HFF-Myc (cell line): Measurements from ENCODE around the gene ANK3.

Source experiments
- DNase-seq: peaks from one replicate; pipeline ENCODE4 v3.0.0-alpha.2; 2011; ENCODE audit warnings: low read depth; ENCODE audit errors: extremely low read depth
- H3K4me3 ChIP-seq: replicated peaks from 2 replicates; pipeline ENCODE4 v1.5.1; 2011; ENCODE audit warnings: low read depth, mild to moderate bottlenecking, control low read depth, low read length
- TF ChIP-seq, protein P1 (sequence below): IDR thresholded peaks from 2 replicates; pipeline ENCODE4 v1.5.1; 2012; ENCODE audit warnings: mild to moderate bottlenecking, low read depth, low read length, control low read depth; ENCODE audit errors: missing control alignments

The ANK3 gene

GRCh38 chr10:60384708-60385398 lies 4.8 kb downstream of the ANK3 start:
- peak; percentile 97 for DNase-seq
- TF ChIP-seq, protein P1, sequence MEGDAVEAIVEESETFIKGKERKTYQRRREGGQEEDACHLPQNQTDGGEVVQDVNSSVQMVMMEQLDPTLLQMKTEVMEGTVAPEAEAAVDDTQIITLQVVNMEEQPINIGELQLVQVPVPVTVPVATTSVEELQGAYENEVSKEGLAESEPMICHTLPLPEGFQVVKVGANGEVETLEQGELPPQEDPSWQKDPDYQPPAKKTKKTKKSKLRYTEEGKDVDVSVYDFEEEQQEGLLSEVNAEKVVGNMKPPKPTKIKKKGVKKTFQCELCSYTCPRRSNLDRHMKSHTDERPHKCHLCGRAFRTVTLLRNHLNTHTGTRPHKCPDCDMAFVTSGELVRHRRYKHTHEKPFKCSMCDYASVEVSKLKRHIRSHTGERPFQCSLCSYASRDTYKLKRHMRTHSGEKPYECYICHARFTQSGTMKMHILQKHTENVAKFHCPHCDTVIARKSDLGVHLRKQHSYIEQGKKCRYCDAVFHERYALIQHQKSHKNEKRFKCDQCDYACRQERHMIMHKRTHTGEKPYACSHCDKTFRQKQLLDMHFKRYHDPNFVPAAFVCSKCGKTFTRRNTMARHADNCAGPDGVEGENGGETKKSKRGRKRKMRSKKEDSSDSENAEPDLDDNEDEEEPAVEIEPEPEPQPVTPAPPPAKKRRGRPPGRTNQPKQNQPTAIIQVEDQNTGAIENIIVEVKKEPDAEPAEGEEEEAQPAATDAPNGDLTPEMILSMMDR: no peak

GRCh38 chr10:60384011-60384410 lies 5.7 kb downstream of the ANK3 start:
- H3K4me3 ChIP-seq: no peak overlapping the region
- DNase-seq: no peak
- TF ChIP-seq, protein P1: no peak

More at GRCh38 chr10:60384708-60385398, 4.8 kb downstream of the ANK3 start:
- H3K4me3 ChIP-seq: no peak overlapping the region

GRCh38 chr10:60382946-60383681 lies 6.6 kb downstream of the ANK3 start:
- TF ChIP-seq, protein P1: no peak
- H3K4me3 ChIP-seq: no peak overlapping the region
- DNase-seq: no peak

DNA sequence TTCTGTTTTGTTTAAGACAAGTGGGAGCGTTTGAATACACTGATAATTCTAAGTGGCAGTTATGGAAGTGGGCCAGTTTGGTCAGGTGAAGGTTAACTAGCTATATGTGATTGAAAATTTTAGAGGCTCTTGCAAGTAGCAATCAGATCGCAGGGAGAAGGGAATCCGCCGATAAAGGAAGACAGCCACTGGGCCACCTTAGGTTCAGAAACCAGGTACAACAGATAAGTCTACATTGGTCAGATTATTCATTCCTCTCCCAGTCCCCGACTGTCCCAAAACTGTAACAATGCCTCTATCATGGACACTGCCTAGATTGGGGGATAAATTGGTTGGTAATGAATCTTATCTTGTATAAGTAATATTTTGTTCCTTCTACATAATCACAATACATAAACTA lies 8.9 kb downstream of the ANK3 start:
- no peak overlapping the region for H3K4me3 ChIP-seq
- TF ChIP-seq, protein P1: no peak
- no peak for DNase-seq

GRCh38 chr10:60377955-60378354 lies 11.7 kb downstream of the ANK3 start:
- H3K4me3 ChIP-seq: no peak overlapping the region
- TF ChIP-seq, protein P1: no peak
- DNase-seq: no peak

DNA sequence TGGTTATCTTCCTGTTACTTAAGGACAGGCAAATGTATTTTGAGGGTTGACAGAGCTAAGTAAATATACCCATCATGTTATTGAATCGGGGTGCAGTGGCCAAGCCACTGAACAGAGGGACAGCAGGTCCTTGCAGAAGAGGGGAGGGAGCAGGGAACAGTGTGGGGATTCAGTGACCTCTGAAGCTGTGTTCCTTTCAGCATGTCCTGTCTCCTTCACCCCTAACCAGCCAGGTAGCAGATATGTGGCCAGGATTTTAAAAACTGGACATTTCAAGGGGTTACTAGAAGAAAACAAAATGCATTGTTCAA lies 12.7 kb downstream of the ANK3 start:
- DNase-seq: no peak
- H3K4me3 ChIP-seq: no peak overlapping the region
- TF ChIP-seq, protein P1: no peak
